HEK293 (cell line): ENCODE data around the gene SARNP.

Experiments
- CTCF ChIA-PET: fragments of 350-600 bp; formaldehyde crosslinking; extraction: SDS; loops from one replicate; lab custom pipeline; 2021; ENCODE audit warnings: antibody characterized with exemption; lab: Yijun Ruan, JAX
- POLR2A ChIA-PET: fragments of 300-600 bp; formaldehyde crosslinking; extraction: SDS; loops from one replicate; lab custom pipeline; 2020; ENCODE audit warnings: antibody characterized with exemption, inconsistent platforms; lab: Yijun Ruan, JAX
- H3K27ac ChIP-seq: fragments of 200-500 bp; sonication (Bioruptor generic); 2 replicates; pipeline ENCODE4 v1.5.1; 2014; ENCODE audit warnings: low read depth, low read length, control low read depth, inconsistent platforms; ENCODE audit errors: extremely low read depth
- H3K36me3 ChIP-seq, 2 experiments: fragments of 200-500 bp in 1 of 2; sonication (Bioruptor generic) in 1 of 2; 1 replicate in 1 of 2; 2 replicates in 1 of 2; pipeline ENCODE4 v1.5.1; 2014 to 2017; ENCODE audit warnings: inconsistent platforms in 2 of 2, low read length in 2 of 2; ENCODE audit not compliant: control insufficient read depth in 2 of 2, insufficient read depth in 1 of 2
- H3K4me1 ChIP-seq: fragments of 200-500 bp; sonication (Bioruptor generic); 2 replicates; pipeline ENCODE4 v1.5.1; 2014; ENCODE audit warnings: mild to moderate bottlenecking, low read length, inconsistent platforms; ENCODE audit not compliant: control insufficient read depth, insufficient read depth
- H3K4me3 ChIP-seq: 2 replicates; pipeline ENCODE4 v1.5.1; 2011; ENCODE audit warnings: low read depth, mild to moderate bottlenecking, control low read depth, low read length, moderate library complexity
- H3K9me3 ChIP-seq: fragments of 200-500 bp; sonication (Bioruptor generic); 2 replicates; pipeline ENCODE4 v1.5.1; 2014; ENCODE audit warnings: low read depth, low read length, inconsistent platforms; ENCODE audit not compliant: control insufficient read depth, insufficient read depth
- CTCF ChIP-seq: fragments of 450-650 bp; formaldehyde crosslinking; IDR thresholded peaks from 2 replicates; pipeline ENCODE4 v1.5.1; 2016; ENCODE audit warnings: missing biosample characterization, missing genetic modification characterization
- GLIS1 ChIP-seq: fragments of 450-650 bp; formaldehyde crosslinking; IDR thresholded peaks from 2 replicates; pipeline ENCODE4 v1.5.1; 2016; ENCODE audit warnings: missing biosample characterization, missing genetic modification characterization
- GLIS2 ChIP-seq: fragments of 450-650 bp; formaldehyde crosslinking; IDR thresholded peaks from 2 replicates; pipeline ENCODE4 v1.5.1; 2016; ENCODE audit warnings: missing biosample characterization, missing genetic modification characterization
- KLF7 ChIP-seq: fragments of 450-650 bp; formaldehyde crosslinking; IDR thresholded peaks from 2 replicates; pipeline ENCODE4 v1.5.1; 2016; ENCODE audit warnings: missing biosample characterization, missing genetic modification characterization, borderline replicate concordance
- PATZ1 ChIP-seq: fragments of 450-650 bp; formaldehyde crosslinking; IDR thresholded peaks from 2 replicates; pipeline ENCODE4 v1.5.1; 2016; ENCODE audit warnings: missing biosample characterization, missing genetic modification characterization
- SETDB1 ChIP-seq: IDR thresholded peaks from one replicate; pipeline ENCODE4 v1.6.1; 2017; ENCODE audit warnings: mild to moderate bottlenecking, low read length, moderate library complexity, mixed read lengths; ENCODE audit not compliant: insufficient read length
- SP7 ChIP-seq: fragments of 450-650 bp; formaldehyde crosslinking; IDR thresholded peaks from 2 replicates; pipeline ENCODE4 v1.5.1; 2016; ENCODE audit warnings: missing biosample characterization, missing genetic modification characterization
- WT1 ChIP-seq: fragments of 450-650 bp; formaldehyde crosslinking; IDR thresholded peaks from 2 replicates; pipeline ENCODE4 v1.5.1; 2016; ENCODE audit warnings: missing biosample characterization, missing genetic modification characterization
- ZBTB20 ChIP-seq: fragments of 450-650 bp; formaldehyde crosslinking; IDR thresholded peaks from 2 replicates; pipeline ENCODE4 v1.5.1; 2016; ENCODE audit warnings: missing biosample characterization, missing genetic modification characterization
- ZFHX2 ChIP-seq: fragments of 450-650 bp; formaldehyde crosslinking; conservative IDR thresholded peaks from 2 replicates; pipeline ENCODE4 v1.5.1; 2016; ENCODE audit warnings: missing biosample characterization, missing genetic modification characterization
- ZIC2 ChIP-seq: fragments of 450-650 bp; formaldehyde crosslinking; IDR thresholded peaks from 2 replicates; pipeline ENCODE4 v1.5.1; 2016; ENCODE audit warnings: missing biosample characterization, missing genetic modification characterization
- ZNF133 ChIP-seq: fragments of 450-650 bp; formaldehyde crosslinking; IDR thresholded peaks from 2 replicates; pipeline ENCODE4 v1.5.1; 2016; ENCODE audit warnings: missing biosample characterization, missing genetic modification characterization
- ZNF140 ChIP-seq: fragments of 450-650 bp; formaldehyde crosslinking; IDR thresholded peaks from 2 replicates; pipeline ENCODE4 v1.5.1; 2016; ENCODE audit warnings: missing biosample characterization, missing genetic modification characterization
- ZNF155 ChIP-seq: fragments of 450-650 bp; formaldehyde crosslinking; IDR thresholded peaks from 2 replicates; pipeline ENCODE4 v1.5.1; 2016; ENCODE audit warnings: missing biosample characterization, missing genetic modification characterization
- ZNF2 ChIP-seq: fragments of 450-650 bp; formaldehyde crosslinking; IDR thresholded peaks from 2 replicates; pipeline ENCODE4 v1.5.1; 2016; ENCODE audit warnings: missing biosample characterization, missing genetic modification characterization
- ZNF211 ChIP-seq: fragments of 450-650 bp; formaldehyde crosslinking; IDR thresholded peaks from 2 replicates; pipeline ENCODE4 v1.5.1; 2016; ENCODE audit warnings: low read depth, missing biosample characterization, missing genetic modification characterization
- ZNF341 ChIP-seq: fragments of 450-650 bp; formaldehyde crosslinking; IDR thresholded peaks from 2 replicates; pipeline ENCODE4; 2016; ENCODE audit warnings: low read depth, missing biosample characterization, missing genetic modification characterization
- ZNF354C ChIP-seq: fragments of 450-650 bp; formaldehyde crosslinking; IDR thresholded peaks from 2 replicates; pipeline ENCODE4 v1.5.1; 2016; ENCODE audit warnings: missing biosample characterization, missing genetic modification characterization, low read depth, borderline replicate concordance
- ZNF391 ChIP-seq: fragments of 450-650 bp; formaldehyde crosslinking; IDR thresholded peaks from 2 replicates; pipeline ENCODE4 v1.5.1; 2016; ENCODE audit warnings: low read depth, missing biosample characterization, missing genetic modification characterization, borderline replicate concordance
- ZNF398 ChIP-seq: fragments of 450-650 bp; formaldehyde crosslinking; IDR thresholded peaks from 2 replicates; pipeline ENCODE4 v1.5.1; 2017; ENCODE audit warnings: missing biosample characterization, missing genetic modification characterization
- ZNF423 ChIP-seq: fragments of 450-650 bp; formaldehyde crosslinking; IDR thresholded peaks from 2 replicates; pipeline ENCODE4 v1.5.1; 2016; ENCODE audit warnings: missing biosample characterization, missing genetic modification characterization
- ZNF558 ChIP-seq: fragments of 450-650 bp; formaldehyde crosslinking; IDR thresholded peaks from 2 replicates; pipeline ENCODE4 v1.5.1; 2016; ENCODE audit warnings: missing biosample characterization, missing genetic modification characterization
- ZNF580 ChIP-seq: fragments of 450-650 bp; formaldehyde crosslinking; IDR thresholded peaks from 2 replicates; pipeline ENCODE4 v1.5.1; 2016; ENCODE audit warnings: missing biosample characterization, missing genetic modification characterization
- ZNF585B ChIP-seq: fragments of 450-650 bp; formaldehyde crosslinking; IDR thresholded peaks from 2 replicates; pipeline ENCODE4 v1.5.1; 2016; ENCODE audit warnings: missing biosample characterization, missing genetic modification characterization
- ZSCAN16 ChIP-seq: fragments of 450-650 bp; formaldehyde crosslinking; IDR thresholded peaks from 2 replicates; pipeline ENCODE4 v1.5.1; 2016; ENCODE audit warnings: missing biosample characterization, missing genetic modification characterization
- ZSCAN18 ChIP-seq: fragments of 450-650 bp; formaldehyde crosslinking; IDR thresholded peaks from 2 replicates; pipeline ENCODE4 v1.5.1; 2016; ENCODE audit warnings: missing biosample characterization, missing genetic modification characterization
- ZSCAN5A ChIP-seq: fragments of 450-650 bp; formaldehyde crosslinking; IDR thresholded peaks from 2 replicates; pipeline ENCODE4 v1.5.1; 2016; ENCODE audit warnings: missing biosample characterization, missing genetic modification characterization
- ZXDB ChIP-seq: fragments of 450-650 bp; formaldehyde crosslinking; IDR thresholded peaks from 2 replicates; pipeline ENCODE4 v1.5.1; 2016; ENCODE audit warnings: missing biosample characterization, missing genetic modification characterization

Gene SARNP

GRCh38 chr12:55744340-55745030, 73.0 kb downstream of the SARNP start:
- peaks cover 3 to 29% of the 10 kb centered on the region in 2 experiments; a peak in 1 of 3 replicates for H3K36me3 ChIP-seq
- ChIA-PET CTCF (interaction anchor here (0.6 to 1.4 kb wide), 5 partner anchors 15 to 295 kb away, joined by 3 to 4 read pairs (median 4); a partner anchor contains a TSS), POLR2A (interaction anchor here (0.5 to 2.1 kb wide), 11 partner anchors 8 to 334 kb away, joined by 3 to 12 read pairs (median 5); partner anchors contain the start of genes CD63, ORMDL2, RAB5B and SARNP)
- peak overlapping the region; percentile 24; the same call in 1 of the 2 replicates for H3K27ac ChIP-seq
- H3K4me3 ChIP-seq = peak overlapping the region; percentile 65
- H3K9me3 ChIP-seq = no peaks in the 10 kb centered on the region
- peaks cover 12% of the 10 kb centered on the region; the same call in 1 of the 2 replicates for H3K4me1 ChIP-seq
- TF ChIP-seq ZXDB (tag by site-specific recombination) (0 out of 2 replicates have a peak, but pooled peaks have one; percentile 32), ZNF580 (tag by site-specific recombination) (no peak), ZNF354C (tag by site-specific recombination) (no peak), ZNF585B (tag by site-specific recombination) (no peak), ZNF341 (tag by site-specific recombination) (peak; percentile 94), ZSCAN16 (tag by site-specific recombination) (no peak), ZNF2 (tag by site-specific recombination) (no peak), CTCF (tag by site-specific recombination) (no peak), ZNF133 (tag by site-specific recombination) (no peak), ZSCAN18 (tag by site-specific recombination) (no peak), PATZ1 (tag by site-specific recombination) (peak; percentile 25; the same call in 1 of the 2 replicates), ZBTB20 (tag by site-specific recombination) (0 out of 2 replicates have a peak, but pooled peaks have one; percentile 0), ZNF140 (tag by site-specific recombination) (no peak), ZNF155 (tag by site-specific recombination) (no peak), GLIS1 (tag by site-specific recombination) (peak; percentile 95), GLIS2 (tag by site-specific recombination) (peak; percentile 59), KLF7 (tag by site-specific recombination) (no peak), ZNF423 (tag by site-specific recombination) (peak; percentile 53), SETDB1 (no peak), ZSCAN5A (no peak), SP7 (0 out of 2 replicates have a peak, but pooled peaks have one; percentile 19), ZNF398 (tag by site-specific recombination) (peak; percentile 83), ZIC2 (tag by site-specific recombination) (peak; percentile 86), ZFHX2 (tag by site-specific recombination) (peak; percentile 76), ZNF558 (tag by site-specific recombination) (no peak), ZNF211 (tag by site-specific recombination) (no peak), ZNF391 (tag by site-specific recombination) (no peak), WT1 (tag by site-specific recombination) (peak; percentile 64; the same call in 1 of the 2 replicates)
